Rectal smooth muscle tissue (tissue), 1 donor: ENCODE results near the gene UNC5B.

Experiments
- H3K27ac ChIP-seq: one replicate; pipeline ENCODE4 v1.7.0; 2013; ENCODE audit warnings: low read depth, low read length, inconsistent platforms
- H3K27me3 ChIP-seq: one replicate; pipeline ENCODE4 v1.7.0; 2013; ENCODE audit warnings: low read length; ENCODE audit not compliant: control insufficient read depth, insufficient read depth
- H3K36me3 ChIP-seq: one replicate; pipeline ENCODE4 v1.7.0; 2013; ENCODE audit warnings: low read length; ENCODE audit not compliant: control insufficient read depth, insufficient read depth
- H3K4me1 ChIP-seq: one replicate; pipeline ENCODE4 v1.7.0; 2013; ENCODE audit warnings: low read length; ENCODE audit not compliant: control insufficient read depth, insufficient read depth
- H3K4me3 ChIP-seq: one replicate; pipeline ENCODE4 v1.7.0; 2013; ENCODE audit warnings: low read length
- H3K9ac ChIP-seq: one replicate; pipeline ENCODE4 v1.7.0; 2013; ENCODE audit warnings: low read length

Gene UNC5B

DNA sequence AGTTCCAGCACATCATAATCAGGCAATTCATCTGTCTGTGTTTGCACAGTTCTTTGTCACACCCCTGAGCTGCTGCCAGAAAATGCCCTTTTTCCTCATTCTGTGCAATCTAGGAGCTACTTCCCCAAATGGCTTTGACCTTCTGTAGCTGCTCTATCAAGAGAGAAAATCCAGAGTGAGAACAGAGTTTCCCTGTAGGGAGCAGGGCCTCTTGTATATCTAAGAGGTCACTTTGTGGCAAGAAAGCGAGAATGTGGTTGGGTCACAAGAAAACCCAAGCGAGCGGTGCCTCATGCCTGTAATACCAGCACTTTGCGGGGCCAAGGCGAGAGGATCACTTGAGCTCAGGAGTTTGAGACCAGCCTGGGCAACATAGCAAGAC, 131.0 kb downstream of the UNC5B start:
- Histone ChIP-seq H3K4me3 (no peak overlapping the region), H3K9ac (no peak overlapping the region), H3K36me3 (no peaks in the 10 kb centered on the region), H3K4me1 (no peaks in the 10 kb centered on the region), H3K27me3 (no peaks in the 10 kb centered on the region), H3K27ac (no peak overlapping the region)

DNA sequence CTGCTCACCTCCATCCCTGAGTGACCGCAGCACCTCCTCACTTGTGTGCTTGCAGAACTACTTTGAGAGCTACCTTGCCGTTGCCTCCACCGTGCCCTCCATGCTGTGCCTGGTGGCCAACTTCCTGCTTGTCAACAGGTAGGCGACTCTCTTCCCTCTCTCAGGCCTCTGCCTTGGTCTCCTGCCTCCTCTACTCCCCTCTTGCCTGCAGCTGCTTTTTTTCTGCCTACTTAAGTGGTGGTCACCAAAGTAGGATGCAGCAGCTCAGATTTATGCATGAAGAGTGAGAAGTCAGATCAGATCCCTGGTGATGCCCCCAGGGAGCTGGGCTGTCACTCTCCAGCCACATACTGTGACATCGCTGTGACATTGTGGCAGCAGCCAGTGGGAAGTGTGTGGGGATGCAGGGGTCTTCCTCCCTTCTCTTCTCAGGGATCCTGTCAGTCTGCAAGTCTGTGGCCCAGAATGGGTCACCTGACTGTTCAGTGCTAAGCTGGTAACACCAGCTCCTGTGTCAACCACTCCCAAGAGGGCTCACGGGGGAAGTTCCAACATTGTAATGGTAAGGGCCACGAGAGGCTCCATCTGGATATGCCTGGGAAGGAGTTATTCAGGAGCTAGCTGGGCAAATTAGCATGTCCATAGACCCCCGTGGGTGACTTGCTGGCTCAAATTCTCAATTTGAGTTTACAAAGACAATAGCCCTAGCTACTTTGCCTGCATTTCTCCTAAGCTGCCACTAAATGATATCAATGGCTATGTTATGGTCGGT, 132.0 kb downstream of the UNC5B start:
- H3K27me3 ChIP-seq, result no peaks in the 10 kb centered on the region
- H3K27ac ChIP-seq, result no peak overlapping the region
- H3K4me1 ChIP-seq, result no peaks in the 10 kb centered on the region
- H3K4me3 ChIP-seq, result no peak overlapping the region
- no peak overlapping the region for H3K9ac ChIP-seq
- H3K36me3 ChIP-seq, result no peaks in the 10 kb centered on the region

DNA sequence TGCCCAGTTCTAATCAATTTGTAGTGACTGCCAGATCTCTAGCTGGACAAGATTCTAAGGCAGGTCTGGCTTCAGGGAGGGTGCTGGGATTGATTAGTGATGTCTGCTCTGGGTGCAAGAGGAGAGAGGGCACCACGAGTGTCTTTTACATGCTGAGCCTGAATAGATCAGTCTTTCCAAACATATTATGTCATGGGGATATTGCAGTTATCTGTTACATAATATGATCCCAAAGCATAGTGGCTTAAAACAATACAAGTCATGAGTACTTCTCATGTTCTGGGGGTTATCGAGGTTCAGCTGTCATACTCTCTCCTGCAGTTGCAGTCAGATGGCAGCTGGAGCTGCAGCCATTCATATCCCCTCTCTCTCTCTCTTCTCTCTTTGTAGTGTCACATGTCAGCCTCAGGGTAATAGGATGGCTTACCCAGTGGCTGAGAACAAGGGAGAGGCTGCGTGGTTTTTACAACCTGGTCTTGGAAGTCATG, 132.7 kb downstream of the UNC5B start:
- H3K4me1 ChIP-seq, result no peaks in the 10 kb centered on the region

DNA sequence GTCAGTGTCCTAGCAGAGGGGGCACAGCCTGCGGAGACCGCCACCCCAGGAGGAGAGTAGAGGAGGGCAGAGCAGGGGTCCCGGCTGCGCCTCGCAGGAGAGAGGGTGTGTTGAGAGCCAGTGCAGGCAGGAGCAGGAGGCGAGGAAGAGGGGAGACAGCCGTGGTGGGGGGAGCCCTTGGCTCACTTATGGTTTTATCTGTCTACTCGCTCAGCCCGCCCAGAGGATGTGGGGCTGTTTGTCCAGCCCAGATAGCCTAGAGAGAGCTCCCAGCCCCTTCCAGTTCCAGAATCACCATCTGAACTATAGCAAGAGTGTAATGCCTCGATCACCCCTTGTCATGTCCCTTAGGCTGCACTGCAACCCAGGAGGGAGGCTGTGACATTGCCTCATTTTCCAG, 133.3 kb downstream of the UNC5B start:
- Histone ChIP-seq H3K9ac (no peak overlapping the region), H3K27me3 (no peaks in the 10 kb centered on the region), H3K4me1 (no peaks in the 10 kb centered on the region), H3K27ac (no peak overlapping the region), H3K36me3 (no peaks in the 10 kb centered on the region), H3K4me3 (no peak overlapping the region)

More for the DNA sequence above, 132.7 kb downstream of the UNC5B start:
- Histone ChIP-seq H3K4me3 (no peak overlapping the region), H3K36me3 (no peaks in the 10 kb centered on the region), H3K9ac (no peak overlapping the region), H3K27ac (no peak overlapping the region), H3K27me3 (no peaks in the 10 kb centered on the region)

- no peak overlapping the region for H3K4me3 ChIP-seq
- no peaks in the 10 kb centered on the region for H3K4me1 ChIP-seq
- H3K9ac ChIP-seq, result no peak overlapping the region
- no peaks in the 10 kb centered on the region for H3K27me3 ChIP-seq
- H3K36me3 ChIP-seq, result peaks cover 5% of the 10 kb centered on the region
- no peak overlapping the region for H3K27ac ChIP-seq
These were observed 134.4 kb downstream of the UNC5B start for GRCh38 chr10:71346731-71347130.

GRCh38 chr10:71347587-71348395, 135.4 kb downstream of the UNC5B start:
- peaks cover 5% of the 10 kb centered on the region for H3K36me3 ChIP-seq
- no peaks in the 10 kb centered on the region for H3K27me3 ChIP-seq
- no peak overlapping the region for H3K27ac ChIP-seq
- H3K4me3 ChIP-seq, result no peak overlapping the region
- H3K4me1 ChIP-seq, result no peaks in the 10 kb centered on the region
- no peak overlapping the region for H3K9ac ChIP-seq

- Histone ChIP-seq H3K27me3 (no peaks in the 10 kb centered on the region), H3K9ac (no peak overlapping the region), H3K4me3 (no peak overlapping the region), H3K36me3 (peaks cover 5% of the 10 kb centered on the region), H3K4me1 (no peaks in the 10 kb centered on the region), H3K27ac (no peak overlapping the region)
These were observed 136.5 kb downstream of the UNC5B start for GRCh38 chr10:71348850-71349249.

DNA sequence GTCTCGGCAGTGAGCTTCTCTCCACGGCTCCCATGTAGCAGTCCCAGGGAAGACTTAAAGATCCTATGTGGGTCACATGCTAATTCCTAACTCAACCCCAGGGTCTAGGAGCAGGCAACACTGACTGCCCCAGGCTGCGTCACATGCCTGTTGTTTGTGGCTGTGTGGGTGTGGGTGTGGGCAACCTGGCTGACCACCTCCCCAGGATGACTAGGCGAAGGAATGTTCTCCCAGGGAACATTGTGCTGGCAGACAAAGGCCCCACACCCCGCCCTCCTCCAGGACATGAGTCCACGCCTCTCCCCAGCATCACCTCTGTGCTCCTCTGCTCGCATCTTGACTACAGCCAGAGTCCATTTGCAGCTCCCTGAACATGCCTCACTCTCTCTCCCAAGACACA, 137.0 kb downstream of the UNC5B start:
- Histone ChIP-seq H3K36me3 (peaks cover 5% of the 10 kb centered on the region), H3K9ac (no peak overlapping the region), H3K4me1 (no peaks in the 10 kb centered on the region), H3K27me3 (no peaks in the 10 kb centered on the region), H3K4me3 (no peak overlapping the region), H3K27ac (no peak overlapping the region)

GRCh38 chr10:71351087-71351486, 138.7 kb downstream of the UNC5B start:
- Histone ChIP-seq H3K9ac (no peak overlapping the region), H3K4me3 (no peak overlapping the region), H3K4me1 (no peaks in the 10 kb centered on the region), H3K36me3 (peaks cover 15% of the 10 kb centered on the region), H3K27me3 (no peaks in the 10 kb centered on the region), H3K27ac (no peak overlapping the region)

DNA sequence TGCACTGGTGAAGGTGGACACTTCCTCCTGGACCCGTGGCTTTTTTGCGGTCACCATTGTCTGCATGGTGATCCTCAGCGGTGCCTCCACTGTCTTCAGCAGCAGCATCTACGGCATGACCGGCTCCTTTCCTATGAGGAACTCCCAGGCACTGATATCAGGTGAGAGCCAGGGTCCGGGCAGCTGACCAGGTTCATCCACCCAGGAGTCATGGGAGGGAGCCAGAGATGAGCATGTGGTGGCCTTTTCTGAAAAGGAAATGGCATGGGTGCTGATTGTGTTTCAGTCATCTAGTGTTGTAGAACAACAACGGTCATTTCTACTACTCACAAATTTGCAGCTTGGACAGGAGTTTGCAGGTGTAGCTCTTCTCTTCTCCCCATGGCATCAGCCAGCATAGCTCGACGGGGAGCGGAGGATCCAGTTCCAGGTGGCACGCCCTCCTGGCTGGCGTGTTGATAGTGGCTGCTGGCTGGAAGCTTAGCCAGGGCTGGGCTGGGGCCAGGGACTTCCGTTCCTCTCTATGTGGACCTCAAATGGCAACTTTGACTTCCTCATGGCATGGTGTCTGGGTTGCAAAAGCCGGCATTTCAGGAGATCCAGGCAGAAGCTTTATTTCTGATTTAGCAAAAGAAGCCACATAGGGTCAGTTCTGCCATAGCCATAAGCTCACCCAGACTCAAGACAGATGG, 139.4 kb downstream of the UNC5B start:
- H3K9ac ChIP-seq, result no peak overlapping the region
- H3K36me3 ChIP-seq, result peaks cover 18% of the 10 kb centered on the region
- no peaks in the 10 kb centered on the region for H3K4me1 ChIP-seq
- no peaks in the 10 kb centered on the region for H3K27me3 ChIP-seq
- no peak overlapping the region for H3K4me3 ChIP-seq
- H3K27ac ChIP-seq, result no peak overlapping the region
